ENCODE data around the gene NUDT7. TPM values are rescaled to one million over a fixed set of nuclear protein-coding genes. Genes with fewer than 3 reads are reported as not detected.

NUDT7 gene
- total and polyA plus RNA-seq, 2 donors (not counting 3 experiments of a cell fraction or from before 2014, with no cell fraction given): 6.2 to 6.5 TPM

- no peaks in the 10 kb centered on the region for H3K4me1 ChIP-seq (ENCODE audit: control insufficient read depth, extremely low read depth, insufficient read depth, low read length)
- TF ChIP-seq FOS (IDR thresholded peaks at IDR 0.05; ENCODE audit: borderline replicate concordance, insufficient read depth, low read length) (no peak), GATA2 (IDR thresholded peaks at IDR 0.05; ENCODE audit: insufficient read depth, insufficient read length, low read depth, low read length) (no peak), POLR2A (IDR thresholded peaks at IDR 0.05; ENCODE audit: low read depth, low read length) (no peak)
- no peaks in the 10 kb centered on the region for H3K27me3 ChIP-seq (ENCODE audit: control insufficient read depth in 2 of 2, insufficient read depth in 2 of 2, low read length in 2 of 2)
- DNase-seq (ENCODE audit: low read depth, low spot score): no peak
- no peak overlapping the region for H3K27ac ChIP-seq (ENCODE audit: insufficient read depth, low read depth, low read length)
- intact Hi-C loops (cut with micrococcal nuclease) (no loop called here), dilution Hi-C loops (cut with MboI; ENCODE audit: extremely low pct_ligation_motif_present, low sequenced_read_pairs) (no loop called here)
- no peaks in the 10 kb centered on the region for H3K9me3 ChIP-seq (replicated peaks; ENCODE audit: control insufficient read depth, insufficient read depth, low read length)
- no TSS peak for BruUV-seq (replicated peaks)
- no peak overlapping the region for H3K4me2 ChIP-seq (ENCODE audit: insufficient read depth, low read length)
- H3K36me3 ChIP-seq (ENCODE audit: control insufficient read depth in 2 of 2, extremely low read depth in 1 of 2, insufficient read depth in 2 of 2, low read length in 2 of 2): no peaks in the 10 kb centered on the region
- CTCF ChIA-PET: interaction anchor here (1.5 kb wide), 1 partner anchor 10 kb away, joined by 4 read pairs; no protein-coding TSS in a partner anchor
- H3K9me1 ChIP-seq (replicated peaks; ENCODE audit: control insufficient read depth, extremely low read depth, insufficient read depth, low read length): no peaks in the 10 kb centered on the region
- no peak overlapping the region for H3K4me3 ChIP-seq (replicated peaks in 1 of 3; ENCODE audit: insufficient read depth in 1 of 3, low read depth in 1 of 3, low read length in 3 of 3)
- no peak overlapping the region for H2AFZ ChIP-seq (ENCODE audit: low read depth, low read length)
- H3K79me2 ChIP-seq (ENCODE audit: control insufficient read depth, insufficient read depth, low read length): no peaks in the 10 kb centered on the region
- POLR2A ChIA-PET: no interaction called here
- no peak overlapping the region for H3K9ac ChIP-seq (replicated peaks; ENCODE audit: extremely low read depth, insufficient read depth, low read length)
- no peaks in the 10 kb centered on the region for H4K20me1 ChIP-seq (replicated peaks; ENCODE audit: control insufficient read depth, extremely low read depth, insufficient read depth, low read length)
- FAIRE-seq: no peak
Measured at GRCh38 chr16:77749415-77749814, 27.1 kb downstream of the NUDT7 start.

- Histone ChIP-seq H2AFZ (ENCODE audit: low read depth, low read length) (no peak overlapping the region), H4K20me1 (replicated peaks; ENCODE audit: control insufficient read depth, extremely low read depth, insufficient read depth, low read length) (no peaks in the 10 kb centered on the region), H3K4me1 (ENCODE audit: control insufficient read depth, extremely low read depth, insufficient read depth, low read length) (peaks cover 2% of the 10 kb centered on the region), H3K79me2 (ENCODE audit: control insufficient read depth, insufficient read depth, low read length) (no peaks in the 10 kb centered on the region), H3K9ac (replicated peaks; ENCODE audit: extremely low read depth, insufficient read depth, low read length) (no peak overlapping the region), H3K27me3 (ENCODE audit: control insufficient read depth in 2 of 2, insufficient read depth in 2 of 2, low read length in 2 of 2) (no peaks in the 10 kb centered on the region), H3K36me3 (ENCODE audit: control insufficient read depth in 2 of 2, extremely low read depth in 1 of 2, insufficient read depth in 2 of 2, low read length in 2 of 2) (no peaks in the 10 kb centered on the region), H3K4me2 (ENCODE audit: insufficient read depth, low read length) (no peak overlapping the region), H3K27ac (ENCODE audit: insufficient read depth, low read depth, low read length) (no peak overlapping the region), H3K9me3 (replicated peaks; ENCODE audit: control insufficient read depth, insufficient read depth, low read length) (no peaks in the 10 kb centered on the region), H3K4me3 (replicated peaks in 1 of 3; ENCODE audit: insufficient read depth in 1 of 3, low read depth in 1 of 3, low read length in 3 of 3) (no peak overlapping the region), H3K9me1 (replicated peaks; ENCODE audit: control insufficient read depth, extremely low read depth, insufficient read depth, low read length) (no peaks in the 10 kb centered on the region)
- no peak for DNase-seq (ENCODE audit: low read depth, low spot score)
- dilution Hi-C loops (cut with MboI; ENCODE audit: extremely low pct_ligation_motif_present, low sequenced_read_pairs): no loop called here
- POLR2A ChIA-PET: no interaction called here
- FAIRE-seq: no peak
- TF ChIP-seq EZH2 (IDR thresholded peaks at IDR 0.05; ENCODE audit: borderline replicate concordance, low read depth, low read length, severe bottlenecking) (no peak), POLR2AphosphoS5 (IDR thresholded peaks at IDR 0.05; ENCODE audit: insufficient read depth, low read depth, low read length) (no peak), POLR2A (IDR thresholded peaks at IDR 0.05; ENCODE audit: low read depth, low read length) (no peak), MAX (IDR thresholded peaks at IDR 0.05; ENCODE audit: insufficient read depth, insufficient read length) (no peak), GATA2 (IDR thresholded peaks at IDR 0.05; ENCODE audit: insufficient read depth, insufficient read length, low read depth, low read length) (no peak), MYC (IDR thresholded peaks at IDR 0.05; ENCODE audit: low read depth, low read length) (no peak), JUN (IDR thresholded peaks at IDR 0.05; ENCODE audit: borderline replicate concordance, insufficient read depth, insufficient read length, low read depth) (no peak), FOS (IDR thresholded peaks at IDR 0.05; ENCODE audit: borderline replicate concordance, insufficient read depth, low read length) (no peak), CTCF (IDR thresholded peaks at IDR 0.05; ENCODE audit: extremely low read depth in 1 of 2, insufficient read depth in 1 of 2, low read depth in 1 of 2, low read length in 2 of 2) (no peak)
- no TSS peak for BruUV-seq (replicated peaks)
- intact Hi-C loops (cut with micrococcal nuclease): loop anchor here (1.0 kb wide), 1 partner anchor 19 kb away; no protein-coding TSS in a partner anchor
- CTCF ChIA-PET: no interaction called here
Measured at GRCh38 chr16:77758046-77758445, 35.7 kb downstream of the NUDT7 start.

Measured in endothelial cell of umbilical vein (primary cell).